NT2/D1 (cell line): Measurements from ENCODE around the gene GRAMD2B.

Experiments used
- SUZ12 ChIP-seq: IDR thresholded peaks from 2 replicates; pipeline ENCODE4 v1.6.1; 2011; ENCODE audit not compliant: insufficient read length, insufficient read depth; ENCODE audit errors: extremely low read depth
- ZNF274 ChIP-seq: IDR thresholded peaks from 2 replicates; pipeline ENCODE4 v1.6.1; 2011; ENCODE audit warnings: mild to moderate bottlenecking, low read depth, low read length

DNA sequence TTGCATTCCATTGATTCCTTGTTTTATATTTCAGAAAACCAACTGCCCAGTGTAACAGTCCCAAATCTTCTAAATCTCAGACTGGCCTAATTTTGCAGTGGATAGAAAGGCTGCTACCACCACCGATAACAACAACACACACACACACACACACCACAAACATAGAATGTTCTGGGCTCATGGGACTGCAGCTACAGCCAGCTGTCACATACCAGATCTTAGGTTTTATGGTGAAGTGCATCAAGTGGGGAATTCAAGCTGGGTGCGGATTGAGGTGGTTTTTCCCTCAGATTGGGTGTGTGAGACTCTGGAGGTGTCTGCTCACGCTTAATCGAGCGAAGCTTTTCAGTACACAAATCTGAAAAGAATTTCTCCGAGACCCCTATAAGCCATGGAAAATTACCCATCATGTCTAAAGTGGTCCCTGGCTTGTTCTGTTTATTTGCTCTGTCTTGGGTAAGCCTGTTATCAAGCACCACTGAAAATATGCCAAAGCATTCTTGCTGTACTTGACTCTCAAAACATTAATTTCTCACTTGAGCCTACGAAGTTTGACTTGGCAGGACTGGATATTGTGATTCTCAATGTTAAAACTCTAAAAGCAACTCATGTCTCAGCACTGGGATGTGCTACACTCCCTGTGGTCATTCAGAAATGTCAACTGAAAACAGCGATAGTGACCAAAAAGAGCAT lies 100.8 kb downstream of the GRAMD2B start:
- TF ChIP-seq ZNF274 (no peak), SUZ12 (no peak)
